DND-41 (cell line): ENCODE results near the gene FIG4.

Source experiments
- ATAC-seq: fragments of 200-7000 bp; cut with Tn5 transposase; 3 replicates; pipeline ENCODE4 v1.9.1; 2021; ENCODE audit warnings: low read depth; ENCODE audit not compliant: insufficient read depth
- DNase-seq: peaks from one replicate; pipeline ENCODE4 v3.0.0-alpha.2; 2020
- H2AFZ ChIP-seq: 2 replicates; pipeline ENCODE4 v1.6.0; 2012; ENCODE audit warnings: low read depth, low read length
- H3K27ac ChIP-seq: 2 replicates; pipeline ENCODE4 v1.5.1; 2012; ENCODE audit warnings: low read length, inconsistent platforms
- H3K27me3 ChIP-seq: fragments of 200-600 bp; sonication (generic); 2 replicates; pipeline ENCODE4 v1.6.0; 2012; ENCODE audit warnings: low read length, mild to moderate bottlenecking, inconsistent platforms; ENCODE audit not compliant: insufficient read depth, poor library complexity
- H3K36me3 ChIP-seq: 2 replicates; pipeline ENCODE4 v1.5.1; 2012; ENCODE audit warnings: low read length, inconsistent platforms; ENCODE audit not compliant: insufficient read depth
- H3K4me1 ChIP-seq: 2 replicates; pipeline ENCODE4 v1.5.1; 2012; ENCODE audit warnings: mild to moderate bottlenecking, low read length; ENCODE audit not compliant: insufficient read depth
- H3K4me2 ChIP-seq: 2 replicates; pipeline ENCODE4 v1.6.0; 2012; ENCODE audit warnings: mild to moderate bottlenecking, moderate library complexity, low read length, inconsistent platforms; ENCODE audit not compliant: insufficient read depth
- H3K4me3 ChIP-seq, 2 experiments: fragments of 200-600 bp in 1 of 2; shearing (Covaris generic) in 1 of 2; 2 replicates each; pipeline ENCODE4 v1.5.1; 2012 to 2016; ENCODE audit warnings: inconsistent platforms in 2 of 2, low read length in 2 of 2, mild to moderate bottlenecking in 2 of 2, low read depth in 1 of 2, moderate library complexity in 1 of 2
- H3K79me2 ChIP-seq: 2 replicates; pipeline ENCODE4 v1.6.0; 2012; ENCODE audit warnings: low read length, inconsistent platforms; ENCODE audit not compliant: insufficient read depth
- H3K9ac ChIP-seq: 2 replicates; pipeline ENCODE4 v1.6.0; 2012; ENCODE audit warnings: low read depth, mild to moderate bottlenecking, inconsistent platforms, low read length, moderate library complexity
- H3K9me3 ChIP-seq: 2 replicates; pipeline ENCODE4 v1.5.1; 2012; ENCODE audit warnings: low read length, moderate library complexity, mild to moderate bottlenecking, inconsistent platforms; ENCODE audit not compliant: insufficient read depth, severe bottlenecking
- H4K20me1 ChIP-seq: 2 replicates; pipeline ENCODE4 v1.6.0; 2012; ENCODE audit warnings: low read length; ENCODE audit not compliant: insufficient read depth
- EZH2 ChIP-seq: IDR thresholded peaks from 3 replicates; pipeline ENCODE4 v1.6.1; 2012; ENCODE audit warnings: borderline replicate concordance, low read depth, mild to moderate bottlenecking, moderate library complexity, low read length, inconsistent platforms; ENCODE audit not compliant: severe bottlenecking
- TF ChIP-seq, protein P1 (sequence below): IDR thresholded peaks from 2 replicates; pipeline ENCODE4 v1.5.1; 2012; ENCODE audit warnings: borderline replicate concordance, low read length, moderate library complexity, mild to moderate bottlenecking; ENCODE audit not compliant: poor library complexity, severe bottlenecking; ENCODE audit errors: extremely low read depth

Gene FIG4

DNA sequence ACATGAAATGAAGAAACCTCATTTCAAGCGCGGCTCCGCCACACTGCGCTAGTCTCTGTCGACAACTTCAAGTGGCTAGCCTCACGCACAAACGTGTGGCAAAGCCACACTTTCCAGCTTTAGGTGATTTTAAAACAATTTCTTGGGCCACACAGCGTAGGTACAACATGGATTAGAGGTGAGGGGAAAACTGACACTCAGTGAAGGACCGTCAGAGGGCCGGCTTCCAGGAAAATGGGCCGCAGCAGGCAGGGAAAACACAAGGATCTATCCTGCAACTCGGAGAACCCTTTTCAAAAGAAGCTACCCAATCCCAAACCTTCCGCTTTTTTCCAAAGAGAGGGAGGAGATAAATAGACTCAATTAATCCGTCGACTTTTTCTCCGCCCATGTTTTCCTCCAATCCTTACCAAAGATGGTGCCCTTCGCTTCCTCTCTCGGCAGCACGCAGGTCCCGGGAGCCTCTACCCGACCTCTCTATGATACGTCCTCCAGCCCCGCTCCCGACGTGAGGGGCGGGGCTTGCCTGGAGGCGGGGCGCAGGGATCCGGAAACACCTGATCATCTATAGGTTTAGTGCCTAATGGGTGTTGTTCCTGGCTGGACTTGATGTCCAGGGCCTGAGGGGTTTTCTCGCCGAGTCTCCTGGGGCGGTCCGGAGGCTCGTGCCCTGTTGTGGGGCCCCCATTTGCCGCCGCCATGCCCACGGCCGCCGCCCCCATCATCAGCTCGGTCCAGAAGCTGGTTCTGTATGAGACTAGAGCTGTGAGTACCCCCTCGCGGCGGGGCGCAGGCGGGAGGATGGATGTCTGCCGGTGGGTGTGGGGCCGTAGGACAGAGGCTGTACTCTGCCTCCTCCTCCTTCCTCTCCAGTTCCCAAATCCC is at the start of gene FIG4, which contains the start of gene AK9:
Gene FIG4, plus strand, starts transcription at position 560 of the 885 bp plus-strand sequence. Its CDS starts 140 bp downstream, at position 700.
Gene AK9, minus strand, starts transcription at position 466 of the 885 bp plus-strand sequence. CDS start 15,457 bp downstream, outside the sequence.
- Histone ChIP-seq H3K4me3 (peak within 1 kb of the TSS; percentile 63 to 83), H3K27ac (peak within 1 kb of the TSS; percentile 78), H2AFZ (peak within 1 kb of the TSS; percentile 96), H3K27me3 (no peaks in the 10 kb centered on the region), H3K36me3 (no peaks in the 10 kb centered on the region), H3K4me1 (peaks cover 28% of the 10 kb centered on the region), H3K4me2 (peak within 1 kb of the TSS; percentile 90), H3K9me3 (no peaks in the 10 kb centered on the region), H3K79me2 (no peaks in the 10 kb centered on the region), H4K20me1 (no peaks in the 10 kb centered on the region), H3K9ac (peak within 1 kb of the TSS; percentile 68)
- TF ChIP-seq EZH2, result no peak
- TF ChIP-seq, protein P1, sequence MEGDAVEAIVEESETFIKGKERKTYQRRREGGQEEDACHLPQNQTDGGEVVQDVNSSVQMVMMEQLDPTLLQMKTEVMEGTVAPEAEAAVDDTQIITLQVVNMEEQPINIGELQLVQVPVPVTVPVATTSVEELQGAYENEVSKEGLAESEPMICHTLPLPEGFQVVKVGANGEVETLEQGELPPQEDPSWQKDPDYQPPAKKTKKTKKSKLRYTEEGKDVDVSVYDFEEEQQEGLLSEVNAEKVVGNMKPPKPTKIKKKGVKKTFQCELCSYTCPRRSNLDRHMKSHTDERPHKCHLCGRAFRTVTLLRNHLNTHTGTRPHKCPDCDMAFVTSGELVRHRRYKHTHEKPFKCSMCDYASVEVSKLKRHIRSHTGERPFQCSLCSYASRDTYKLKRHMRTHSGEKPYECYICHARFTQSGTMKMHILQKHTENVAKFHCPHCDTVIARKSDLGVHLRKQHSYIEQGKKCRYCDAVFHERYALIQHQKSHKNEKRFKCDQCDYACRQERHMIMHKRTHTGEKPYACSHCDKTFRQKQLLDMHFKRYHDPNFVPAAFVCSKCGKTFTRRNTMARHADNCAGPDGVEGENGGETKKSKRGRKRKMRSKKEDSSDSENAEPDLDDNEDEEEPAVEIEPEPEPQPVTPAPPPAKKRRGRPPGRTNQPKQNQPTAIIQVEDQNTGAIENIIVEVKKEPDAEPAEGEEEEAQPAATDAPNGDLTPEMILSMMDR, result peak; percentile 48
- ATAC-seq, result peak; percentile 98
- peak; percentile 93 for DNase-seq

DNA sequence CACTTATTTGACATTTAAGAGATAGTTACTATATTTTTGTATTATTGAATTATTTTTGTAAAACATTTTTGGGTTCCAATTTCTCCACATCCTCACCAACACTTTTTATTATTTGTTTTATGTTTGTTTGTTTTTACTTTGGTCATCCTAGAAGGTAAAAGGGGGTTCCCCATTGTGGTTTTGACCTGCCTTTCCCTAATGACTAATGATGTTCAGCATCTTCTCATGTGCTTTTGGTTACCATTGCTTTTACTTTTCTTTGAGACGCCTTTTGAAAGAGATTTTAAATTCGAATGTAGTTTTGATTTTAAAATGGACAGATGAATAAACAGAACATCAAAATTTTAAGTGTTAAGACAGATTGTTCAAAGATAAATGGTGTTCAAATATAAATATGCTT is 47.0 kb upstream of the FIG4 start:
- TF ChIP-seq, protein P1, result no peak
- TF ChIP-seq EZH2, result no peak
- H3K9me3 ChIP-seq, result peaks cover 7% of the 10 kb centered on the region
- no peaks in the 10 kb centered on the region for H3K36me3 ChIP-seq
- no peaks in the 10 kb centered on the region for H4K20me1 ChIP-seq
- DNase-seq (no peak), ATAC-seq (no peak)
- no peaks in the 10 kb centered on the region for H3K27me3 ChIP-seq
- H3K79me2 ChIP-seq, result no peaks in the 10 kb centered on the region
- H3K4me2 ChIP-seq, result no peak overlapping the region
- no peak overlapping the region for H2AFZ ChIP-seq
- no peaks in the 10 kb centered on the region for H3K4me1 ChIP-seq
- no peak overlapping the region for H3K4me3 ChIP-seq
- no peak overlapping the region for H3K9ac ChIP-seq
- H3K27ac ChIP-seq, result no peak overlapping the region

DNA sequence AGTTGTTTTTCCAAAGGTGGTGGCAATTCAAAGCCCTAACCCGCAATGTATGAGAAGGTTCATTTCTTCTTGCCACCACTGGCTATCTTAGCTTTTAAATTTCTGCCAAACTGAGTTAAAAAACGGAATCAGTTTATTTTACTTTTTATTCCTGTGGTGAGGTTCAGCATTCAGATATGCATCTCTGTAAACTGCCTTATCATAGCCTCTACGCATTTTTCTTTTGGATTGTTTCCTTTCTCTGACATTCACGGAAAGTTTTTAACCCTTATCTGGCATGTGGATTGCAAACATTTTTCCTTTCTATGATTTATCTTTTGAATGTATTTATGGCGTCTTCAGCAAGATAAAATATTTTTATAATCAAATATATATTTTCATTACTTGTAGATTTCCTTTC is 37.8 kb upstream of the FIG4 start:
- H3K4me2 ChIP-seq, result no peak overlapping the region
- no peak overlapping the region for H3K27ac ChIP-seq
- no peaks in the 10 kb centered on the region for H3K79me2 ChIP-seq
- TF ChIP-seq, protein P1, result no peak
- no peak for TF ChIP-seq EZH2
- no peak overlapping the region for H3K9ac ChIP-seq
- no peak overlapping the region for H3K4me3 ChIP-seq
- H3K36me3 ChIP-seq, result no peaks in the 10 kb centered on the region
- H2AFZ ChIP-seq, result no peak overlapping the region
- no peaks in the 10 kb centered on the region for H3K27me3 ChIP-seq
- ATAC-seq, result no peak
- no peaks in the 10 kb centered on the region for H4K20me1 ChIP-seq
- no peak for DNase-seq
- H3K9me3 ChIP-seq, result no peaks in the 10 kb centered on the region
- H3K4me1 ChIP-seq, result no peaks in the 10 kb centered on the region
